GM21526 (cell line): ENCODE data around the gene ITFG1.

Experiments
- ATAC-seq: cut with Tn5 transposase; IDR thresholded peaks from one replicate; pipeline ENCODE4 v1.9.1; 2021; ENCODE audit warnings: moderate library complexity; ENCODE audit not compliant: unreplicated experiment, low FRiP score

The ITFG1 gene

DNA sequence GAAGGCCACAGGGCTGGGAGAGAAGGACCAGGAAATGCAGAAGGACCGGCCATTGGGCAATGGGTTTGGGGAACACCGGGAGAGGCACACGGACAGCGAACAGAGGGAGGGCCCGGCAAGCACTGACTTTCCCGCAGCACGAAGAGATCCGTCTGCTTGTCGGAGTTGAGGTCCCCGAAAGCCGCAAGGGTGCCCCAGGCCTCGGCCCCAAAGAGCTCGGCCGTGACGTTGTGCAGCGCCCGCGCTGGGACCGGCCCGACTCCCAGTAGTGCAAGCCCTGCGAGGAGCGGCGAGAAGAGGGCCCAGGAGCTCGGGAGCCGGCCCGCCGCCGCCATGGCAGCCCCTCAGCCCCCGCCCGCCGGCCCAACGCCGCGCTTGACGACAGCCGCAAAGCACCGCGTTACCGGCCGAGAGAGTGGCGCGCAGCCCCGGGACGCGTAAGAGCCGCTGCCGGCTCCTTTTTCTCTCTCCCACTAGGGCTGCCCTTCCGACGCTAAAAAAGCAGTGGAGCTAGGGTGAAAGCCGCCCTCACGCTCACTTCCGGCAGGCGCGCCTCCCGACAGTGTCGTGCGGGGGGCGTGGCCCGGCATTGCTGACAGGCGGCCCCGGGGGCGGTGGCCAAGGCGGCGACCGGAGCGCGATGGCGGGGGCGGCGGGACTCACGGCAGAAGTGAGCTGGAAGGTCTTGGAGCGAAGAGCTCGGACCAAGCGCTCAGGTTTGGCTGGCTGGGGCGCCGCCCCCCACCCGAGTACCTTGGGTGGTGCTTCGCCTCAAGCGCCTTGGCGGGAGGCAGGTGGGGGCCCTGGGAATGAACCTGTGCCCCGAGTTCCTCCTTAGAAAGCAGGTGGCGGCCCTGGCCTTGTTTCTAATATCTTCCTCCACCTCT is at the start of gene ITFG1, which contains the start of gene PHKB:
TSS of gene ITFG1 (minus strand) at position 353 of the 887 bp plus-strand sequence. CDS start at position 335, 18 bp downstream.
TSS of gene PHKB (plus strand) at position 621 of the 887 bp plus-strand sequence. CDS start at position 641, 20 bp downstream.
- ATAC-seq: peak; percentile 68

- no peak for ATAC-seq
Observed at GRCh38 chr16:47507701-47508100, 46.8 kb upstream of the ITFG1 start.

- ATAC-seq: no peak
Observed at GRCh38 chr16:47506800-47507199, 45.9 kb upstream of the ITFG1 start.

GRCh38 chr16:47504599-47504998 is 43.7 kb upstream of the ITFG1 start:
- ATAC-seq: no peak

- no peak for ATAC-seq
Observed at GRCh38 chr16:47503936-47504335, 43.1 kb upstream of the ITFG1 start.

- no peak for ATAC-seq
Observed at GRCh38 chr16:47499700-47500264, 38.9 kb upstream of the ITFG1 start.

DNA sequence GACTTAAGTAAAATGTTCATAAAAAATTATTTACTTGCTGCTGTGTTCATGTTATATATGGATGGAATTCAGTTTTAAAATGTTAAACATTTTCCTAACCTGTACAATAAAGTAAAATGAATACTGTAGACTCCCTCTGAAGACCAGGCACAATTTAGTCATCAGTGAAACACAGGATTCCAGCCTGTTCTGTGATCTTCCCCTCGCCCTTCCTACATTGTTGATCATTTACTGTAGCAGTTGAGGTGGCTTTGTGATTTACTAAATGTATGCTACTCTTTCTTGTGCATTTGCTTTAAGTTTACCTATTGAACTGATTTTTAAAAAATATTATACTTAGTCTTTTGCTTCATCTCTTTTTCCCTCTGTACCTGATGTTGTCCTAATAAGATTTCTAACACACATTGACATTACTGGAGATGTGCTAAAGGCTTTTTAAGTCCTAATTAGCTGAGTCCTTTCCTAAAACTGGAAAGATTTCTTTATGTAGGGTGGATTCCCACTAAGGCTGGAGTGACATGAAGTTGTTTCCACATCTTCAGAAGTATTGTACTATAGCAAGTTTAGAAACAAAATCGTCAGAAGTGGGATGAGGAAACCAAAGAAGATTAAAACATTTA is 38.3 kb upstream of the ITFG1 start:
- ATAC-seq: no peak

DNA sequence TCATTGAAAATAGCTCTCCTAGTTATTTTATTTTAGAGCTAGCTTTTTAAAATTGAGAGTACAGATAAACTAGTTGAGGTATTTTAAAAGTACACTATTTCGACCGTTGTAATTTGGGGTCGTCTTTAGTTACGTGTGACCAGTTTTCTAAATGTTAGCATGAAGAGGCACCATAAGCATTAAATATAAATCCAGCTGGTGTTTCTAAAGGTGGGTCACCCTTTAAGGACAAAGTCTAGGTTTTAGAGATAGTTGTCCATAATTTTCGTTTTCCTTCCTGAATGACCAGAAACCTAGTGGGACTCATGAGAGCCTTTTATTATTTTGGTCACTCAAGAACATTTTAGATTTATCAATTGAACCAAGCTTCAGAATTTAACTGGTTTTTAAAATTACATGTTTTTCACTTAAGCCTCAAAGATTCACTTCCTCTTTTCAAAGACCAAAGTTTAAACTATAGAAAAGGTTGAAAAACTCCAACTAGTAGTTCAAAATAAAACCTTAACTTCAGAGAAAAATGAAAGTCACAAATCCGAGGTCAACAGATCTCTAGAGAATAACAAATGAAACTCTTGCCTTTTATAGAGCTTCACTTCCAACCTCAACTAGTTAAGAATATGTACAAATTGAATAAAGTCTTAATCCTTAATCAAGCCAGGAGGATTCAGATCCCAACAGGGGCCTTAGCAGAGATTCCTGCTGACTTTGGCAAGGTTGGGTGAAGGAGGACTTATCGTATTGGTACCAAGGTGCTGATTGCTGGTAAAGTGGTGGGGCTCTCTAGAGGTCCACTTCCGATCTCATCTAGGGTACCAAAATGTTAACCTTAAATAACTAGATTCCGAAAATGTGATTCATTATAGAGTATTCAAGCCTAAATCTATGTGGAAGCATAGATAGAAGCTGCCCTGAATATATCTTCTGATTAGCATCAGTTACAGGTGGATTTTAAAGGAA is 32.8 kb upstream of the ITFG1 start:
- ATAC-seq: peak; percentile 54

DNA sequence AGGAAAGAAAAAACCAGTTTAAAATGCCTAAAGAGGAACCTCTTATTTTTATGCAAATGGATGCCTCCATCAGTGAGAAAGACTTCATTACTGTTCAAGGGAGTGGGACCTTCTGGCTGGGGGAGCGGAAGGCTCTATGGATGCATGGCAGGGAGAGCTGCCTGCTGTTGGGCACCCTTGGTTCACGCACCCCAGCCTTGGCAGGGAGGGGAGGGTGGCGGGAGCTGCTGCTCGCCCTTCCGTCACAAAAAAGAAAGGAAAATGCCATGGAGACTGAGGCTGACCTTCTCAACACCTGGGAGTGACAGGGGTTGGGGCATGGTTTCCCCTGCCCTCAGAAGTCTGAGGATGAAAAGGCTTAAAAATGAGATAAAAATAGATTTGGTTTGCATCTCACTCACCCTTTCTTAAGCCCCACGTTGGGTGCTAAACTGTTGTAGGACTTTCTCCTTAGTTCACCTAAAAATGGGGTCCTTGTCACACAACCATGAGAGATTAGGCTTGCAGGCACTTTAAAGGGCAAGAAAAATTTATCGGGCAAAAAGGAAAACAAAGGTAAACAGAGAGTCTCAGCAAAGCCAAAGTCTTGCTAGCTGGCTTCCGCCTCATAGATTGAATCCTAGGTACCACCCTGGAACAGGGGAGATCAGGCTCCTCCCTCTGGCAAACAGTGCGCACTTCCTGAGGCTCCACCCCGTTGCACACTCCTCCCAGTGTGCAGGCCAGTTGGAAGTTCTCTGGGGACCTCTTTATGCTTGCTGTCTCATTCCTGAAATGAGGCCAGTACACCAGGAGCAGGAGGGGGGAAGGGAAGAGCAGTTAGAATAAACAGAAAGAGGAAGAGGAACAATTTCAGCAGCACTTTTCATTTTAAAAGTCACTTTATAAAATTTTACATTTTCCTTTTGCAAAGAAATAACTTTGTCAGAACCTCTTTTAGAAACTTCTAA is 31.8 kb upstream of the ITFG1 start:
- ATAC-seq: peak; percentile 60

- no peak for ATAC-seq
Observed at GRCh38 chr16:47492036-47492427, 31.2 kb upstream of the ITFG1 start.

DNA sequence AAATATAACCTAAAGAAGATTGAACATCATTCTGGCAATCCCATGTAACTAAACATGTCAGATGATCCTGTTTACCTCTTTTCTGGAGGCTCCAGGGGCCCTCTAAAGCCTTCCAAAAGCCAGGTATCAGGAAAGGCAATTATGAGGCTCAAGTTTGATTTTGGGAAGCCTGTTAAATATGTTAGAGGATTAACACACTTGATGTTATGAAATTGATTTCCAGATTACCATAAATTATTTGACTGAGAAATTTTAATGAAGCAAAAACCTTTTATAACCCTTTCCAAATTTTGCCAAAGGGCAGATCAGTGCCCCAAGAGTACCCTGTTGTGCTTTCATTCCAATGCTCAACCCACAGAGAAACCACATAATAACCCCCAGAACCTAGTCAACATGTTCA is 29.6 kb upstream of the ITFG1 start:
- no peak for ATAC-seq

- ATAC-seq: no peak
Observed at GRCh38 chr16:47488051-47488450, 27.2 kb upstream of the ITFG1 start.

DNA sequence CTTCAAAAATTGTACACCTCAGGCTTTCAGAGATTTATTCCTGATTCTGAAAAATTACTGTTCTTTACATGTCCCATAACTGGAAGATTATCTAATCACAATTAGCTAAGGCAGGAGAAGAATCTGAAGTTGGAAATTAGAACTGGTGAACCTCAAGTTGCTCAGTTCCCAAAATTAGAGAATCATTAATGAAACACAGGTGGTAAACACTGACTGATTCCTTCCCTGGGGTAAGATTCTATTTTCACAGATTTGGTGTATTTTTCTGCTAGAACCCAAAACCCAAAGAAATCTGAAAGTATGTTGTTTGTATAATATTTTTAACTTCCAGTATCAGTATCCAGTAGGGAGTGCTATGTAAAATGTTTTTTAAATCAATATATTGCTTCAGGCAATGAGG is 26.0 kb upstream of the ITFG1 start:
- ATAC-seq: no peak

DNA sequence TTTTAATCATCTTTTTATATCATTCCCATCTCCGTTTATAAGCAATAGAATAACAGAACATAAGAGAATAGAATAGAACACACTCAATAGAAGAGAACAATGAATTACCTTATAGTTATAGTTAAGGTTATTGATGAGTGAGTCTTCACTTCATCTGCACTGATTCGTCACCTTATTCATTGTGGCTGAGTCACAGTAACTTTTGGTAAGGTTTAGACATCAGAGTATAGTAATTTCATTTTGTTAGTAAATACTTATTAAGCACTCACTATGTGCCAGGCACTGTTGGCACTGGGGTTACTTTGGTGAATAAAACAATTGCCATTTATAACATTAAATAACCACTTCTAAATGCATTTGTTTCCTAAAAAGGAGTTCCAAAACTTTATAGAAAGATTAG is 22.8 kb upstream of the ITFG1 start:
- no peak for ATAC-seq

DNA sequence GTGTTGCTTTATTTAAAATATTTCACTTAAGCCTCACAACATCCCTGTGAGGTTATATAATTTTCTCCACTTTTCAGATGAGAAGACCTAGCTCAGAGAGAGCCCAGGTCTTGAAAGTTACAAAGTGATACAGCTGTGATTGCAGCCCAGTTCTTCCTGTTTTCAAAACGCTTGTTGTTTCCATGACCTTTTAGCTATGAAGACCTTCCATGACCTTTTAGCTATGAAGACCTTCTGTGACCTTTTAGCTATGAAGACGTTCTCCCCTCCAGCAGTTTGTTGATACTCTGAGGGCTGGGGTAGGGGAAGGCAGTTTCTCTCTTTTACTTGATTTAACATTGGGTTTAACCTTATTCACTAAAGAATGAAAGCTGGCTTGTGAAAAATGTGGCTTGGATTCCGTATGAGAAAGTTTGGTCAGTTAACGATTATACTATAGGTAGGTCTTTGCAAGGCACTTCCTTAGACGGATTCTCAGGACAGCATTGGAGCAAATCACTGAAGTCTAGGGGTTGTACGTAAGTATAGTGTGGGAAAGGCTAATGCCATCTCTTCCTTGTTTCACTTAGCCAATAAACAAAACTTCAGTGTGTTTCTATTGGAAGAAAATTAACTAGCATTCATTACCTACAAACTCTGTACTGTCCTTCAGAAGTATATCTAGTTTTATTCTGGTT is 21.0 kb upstream of the ITFG1 start:
- no peak for ATAC-seq

GRCh38 chr16:47480410-47480809 is 19.5 kb upstream of the ITFG1 start:
- no peak for ATAC-seq

- ATAC-seq: no peak
Observed at GRCh38 chr16:47477679-47478078, 16.8 kb upstream of the ITFG1 start.

- no peak for ATAC-seq
Observed at GRCh38 chr16:47476654-47477345, 15.9 kb upstream of the ITFG1 start.
